H1 (cell line): ENCODE data around the gene FSCN2. TPM values are rescaled to one million over a fixed set of nuclear protein-coding genes. Genes with fewer than 3 reads are reported as not detected.

Source experiments
- CBX5 ChIP-seq: fragments of 300-800, 300-1000 bp; sonication (generic); IDR thresholded peaks from 2 replicates; pipeline ENCODE4 v1.7.1; 2016; ENCODE audit warnings: antibody characterized with exemption, low read length, low read depth
- CHD2 ChIP-seq: IDR thresholded peaks from 2 replicates; pipeline ENCODE4 v1.6.1; 2012; ENCODE audit warnings: low read length, improper control_type of control experiment
- CHD7 ChIP-seq: fragments of 300-600 bp; sonication (generic); IDR thresholded peaks from 2 replicates; pipeline ENCODE4 v1.7.1; 2012; ENCODE audit warnings: low read length, moderate library complexity, mild to moderate bottlenecking, inconsistent platforms; ENCODE audit not compliant: insufficient replicate concordance
- KDM1A ChIP-seq: fragments of 200-600, 300-600 bp; sonication (generic); IDR thresholded peaks from 2 replicates; pipeline ENCODE4 v1.7.1; 2016; ENCODE audit warnings: mild to moderate bottlenecking, low read length, borderline replicate concordance
- POU5F1 ChIP-seq: IDR thresholded peaks from 2 replicates; pipeline ENCODE4 v1.6.1; 2011; ENCODE audit warnings: low read depth, mild to moderate bottlenecking, low read length, moderate library complexity
- RBBP5 ChIP-seq: IDR thresholded peaks from 2 replicates; pipeline ENCODE4 v1.7.1; 2012; ENCODE audit warnings: low read depth, mild to moderate bottlenecking, inconsistent platforms, low read length, moderate library complexity, borderline replicate concordance
- RXRA ChIP-seq: IDR thresholded peaks from 2 replicates; pipeline ENCODE4 v1.6.1; 2011; ENCODE audit warnings: low read depth, mild to moderate bottlenecking, low read length, moderate library complexity; ENCODE audit not compliant: insufficient read depth
- SP1 ChIP-seq: IDR thresholded peaks from 2 replicates; pipeline ENCODE4 v1.6.1; 2011; ENCODE audit warnings: low read depth, low read length
- polyA plus RNA-seq, 7 experiments: library from polyadenylated mRNA; depleted of rRNA in 3 of 7; stranded (reverse) in 5 of 7; unstranded in 2 of 7; fragments of >200 nt in 5 of 7; fragments of 200-250 nt in 2 of 7; gene quantifications; 1 replicate in 5 of 7; 2 replicates in 1 of 7; 4 replicates in 1 of 7; pipeline versions ENCODE4 v1.2.1 to v1.2.3, GENCODE V29; 2011 to 2013; ENCODE audit warnings: missing spikeins in 2 of 7, mixed read lengths in 2 of 7
- total RNA-seq: library from RNA; stranded (reverse); fragmentation: NEBNext Ultra II Directional; extraction: Animal tissue kit (Norgen Biotek cat#: 25700); gene quantifications from 2 replicates; pipeline ENCODE4 v1.2.1, GENCODE V29; 2021
- TF ChIP-seq, protein P1 (sequence below): IDR thresholded peaks from 2 replicates; pipeline ENCODE4 v1.6.1; 2011; ENCODE audit warnings: low read length, improper control_type of control experiment

The FSCN2 gene
- total and polyA plus RNA-seq, 2 of the 8 experiments (the other 6 are each of a cell fraction or from before 2014, with no cell fraction given): 0.18 to 0.30 TPM

- no peak for TF ChIP-seq RXRA
- TF ChIP-seq SP1: peak; percentile 75; the same call in 1 of the 2 replicates
- TF ChIP-seq KDM1A: no peak
- TF ChIP-seq CBX5: no peak
- TF ChIP-seq, protein P1, sequence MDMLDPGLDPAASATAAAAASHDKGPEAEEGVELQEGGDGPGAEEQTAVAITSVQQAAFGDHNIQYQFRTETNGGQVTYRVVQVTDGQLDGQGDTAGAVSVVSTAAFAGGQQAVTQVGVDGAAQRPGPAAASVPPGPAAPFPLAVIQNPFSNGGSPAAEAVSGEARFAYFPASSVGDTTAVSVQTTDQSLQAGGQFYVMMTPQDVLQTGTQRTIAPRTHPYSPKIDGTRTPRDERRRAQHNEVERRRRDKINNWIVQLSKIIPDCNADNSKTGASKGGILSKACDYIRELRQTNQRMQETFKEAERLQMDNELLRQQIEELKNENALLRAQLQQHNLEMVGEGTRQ: no peak
- no peak for TF ChIP-seq RBBP5
- TF ChIP-seq CHD2: no peak
- no peak for TF ChIP-seq POU5F1
- TF ChIP-seq CHD7: peak; percentile 9
These were observed 17.2 kb upstream of the FSCN2 start (continued) for GRCh38 chr17:81510785-81511553.
